ENCODE results near the gene NUP93. TPM values are rescaled to one million over a fixed set of nuclear protein-coding genes. Genes with fewer than 3 reads are reported as not detected.

NUP93 gene
- total RNA-seq, 1 experiment from 2014 or later: 136 TPM

DNA sequence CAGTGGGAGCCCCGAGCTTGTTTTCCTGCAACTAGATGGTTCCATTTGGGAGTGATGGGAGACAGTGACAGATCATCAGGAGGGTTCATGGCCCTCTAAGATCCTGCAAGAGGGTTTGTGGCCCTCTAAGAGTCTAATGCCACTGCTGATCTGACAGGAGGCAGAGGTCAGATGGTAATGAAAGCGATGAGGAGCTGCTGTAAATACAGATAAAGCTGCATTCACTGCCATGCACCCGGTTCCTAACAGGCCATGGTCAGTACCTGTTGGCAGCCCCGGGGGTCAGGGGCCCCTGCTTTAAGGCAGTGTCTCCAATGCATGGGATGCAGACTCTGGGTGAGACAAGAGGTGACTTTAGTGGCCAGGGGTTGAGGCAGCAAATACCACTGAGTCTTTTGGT is 165.9 kb downstream of the NUP93 start:
- DNase-seq (ENCODE audit: low spot score): no peak
- in situ Hi-C loops (cut with HindIII; ENCODE audit: low sequenced_read_pairs): no loop called here

DNA sequence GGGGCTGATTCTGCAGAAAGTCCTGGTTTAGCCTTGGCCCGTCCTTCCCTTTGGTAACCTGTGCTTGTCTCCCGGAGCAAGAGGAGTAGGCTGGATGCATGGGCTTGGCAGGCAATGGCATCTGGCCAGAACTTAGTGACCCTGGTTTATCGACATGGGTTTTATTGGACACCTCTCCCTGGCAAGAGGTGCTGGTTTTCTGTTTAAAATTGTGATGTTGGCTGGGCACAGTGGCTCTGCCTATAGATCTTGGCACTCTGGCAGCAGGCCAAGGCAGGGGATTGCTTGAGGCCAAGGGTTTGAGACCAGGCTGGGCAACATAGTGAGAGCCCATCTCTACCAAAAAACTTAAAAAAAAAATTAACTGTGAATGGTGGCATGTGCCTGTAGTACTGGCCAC is 166.3 kb downstream of the NUP93 start:
- in situ Hi-C loops (cut with HindIII; ENCODE audit: low sequenced_read_pairs): no loop called here
- no peak for DNase-seq (ENCODE audit: low spot score)

DNA sequence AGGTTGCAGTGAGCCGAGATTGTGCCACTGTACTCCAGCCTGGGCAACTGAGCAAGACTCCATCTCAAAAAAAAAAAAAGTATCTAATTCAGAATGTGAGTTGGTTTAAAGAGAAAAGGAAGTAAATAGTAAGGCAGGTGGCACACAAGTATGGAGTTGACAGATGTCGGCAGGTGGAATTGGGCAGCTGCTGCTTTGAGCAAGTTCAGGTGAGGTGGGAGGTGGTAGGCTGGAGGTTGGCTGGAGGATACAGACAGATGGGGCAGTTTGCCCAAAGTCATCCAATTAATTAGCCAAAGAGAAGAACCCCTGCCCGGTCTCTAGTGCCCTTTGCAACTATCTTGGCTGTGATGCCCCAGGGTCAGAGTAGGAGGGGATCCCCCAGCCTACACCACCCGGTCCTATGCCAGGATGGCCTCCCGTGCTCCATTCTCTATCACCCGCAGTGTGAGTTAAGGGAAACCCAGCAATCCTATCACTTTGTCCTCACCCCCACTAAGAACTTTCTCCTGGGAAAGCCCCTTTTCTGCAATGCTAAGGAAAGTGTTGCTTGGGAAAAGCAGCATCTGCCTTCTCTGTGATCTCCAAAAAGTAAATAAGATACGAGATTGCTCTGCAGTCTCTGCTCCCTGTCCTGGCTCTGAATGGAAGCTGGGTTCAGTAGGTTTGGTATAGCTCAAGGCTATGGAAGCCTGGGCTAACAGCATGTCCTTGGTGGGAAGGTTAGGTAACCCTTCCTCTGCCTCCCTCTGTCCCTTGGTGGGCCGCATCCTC is 167.3 kb downstream of the NUP93 start:
- no peak for DNase-seq (ENCODE audit: low spot score)
- in situ Hi-C loops (cut with HindIII; ENCODE audit: low sequenced_read_pairs): no loop called here

DNA sequence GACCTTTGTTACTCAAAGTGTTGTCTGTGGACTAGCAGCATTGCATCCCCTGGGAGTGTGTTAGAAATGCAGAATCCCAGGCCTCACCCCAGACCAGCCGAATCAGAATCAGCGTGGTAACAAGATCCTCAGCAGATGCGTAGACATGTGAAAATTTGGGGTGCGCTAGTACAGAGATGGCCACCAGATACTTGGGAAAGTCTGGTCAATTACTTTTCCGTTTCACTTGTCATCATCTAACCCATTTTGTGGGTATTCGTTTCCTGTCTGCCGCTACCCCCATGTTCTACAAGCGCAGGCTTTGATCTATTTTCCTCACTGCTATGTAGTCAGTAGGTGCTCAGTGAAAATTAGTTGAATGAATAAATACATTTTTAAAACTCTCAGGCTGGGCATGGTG is 168.9 kb downstream of the NUP93 start:
- DNase-seq (ENCODE audit: low spot score): no peak
- in situ Hi-C loops (cut with HindIII; ENCODE audit: low sequenced_read_pairs): no loop called here

Other genes starting within 250 kb of the NUP93 start
- gene BBS2, start 210.1 kb upstream of the NUP93 start, total RNA-seq (2014; rRNA removed; shearing (Covaris generic)): 72.5 and 83.8 TPM in 2 replicates
- not detected in 2 replicates for gene MT4, start 165.1 kb upstream of the NUP93 start, total RNA-seq (2014; rRNA removed; shearing (Covaris generic))
- not detected in 2 replicates for gene MT3, start 140.6 kb upstream of the NUP93 start, total RNA-seq (2014; rRNA removed; shearing (Covaris generic))
- gene MT2A, start 121.5 kb upstream of the NUP93 start, total RNA-seq (2014; rRNA removed; shearing (Covaris generic)): 0.43 TPM in 1 of 2 replicates, not detected in the other
- not detected in 2 replicates for gene MT1E, start 104.3 kb upstream of the NUP93 start, total RNA-seq (2014; rRNA removed; shearing (Covaris generic))
- not detected in 2 replicates for gene MT1M, start 97.5 kb upstream of the NUP93 start, total RNA-seq (2014; rRNA removed; shearing (Covaris generic))
- gene MT1A, start 91.5 kb upstream of the NUP93 start, total RNA-seq (2014; rRNA removed; shearing (Covaris generic)): not detected in 2 replicates
- gene MT1B, start 78.2 kb upstream of the NUP93 start, total RNA-seq (2014; rRNA removed; shearing (Covaris generic)): not detected in 2 replicates
- gene MT1F, start 72.2 kb upstream of the NUP93 start, total RNA-seq (2014; rRNA removed; shearing (Covaris generic)): not detected in 2 replicates
- gene MT1G, start 62.1 kb upstream of the NUP93 start, total RNA-seq (2014; rRNA removed; shearing (Covaris generic)): not detected in 2 replicates
- gene MT1H, start 60.3 kb upstream of the NUP93 start, total RNA-seq (2014; rRNA removed; shearing (Covaris generic)): not detected in 2 replicates
- gene MT1X, start 47.7 kb upstream of the NUP93 start, total RNA-seq (2014; rRNA removed; shearing (Covaris generic)): 0.80 TPM in 1 of 2 replicates, not detected in the other
- 0.25 TPM in 1 of 2 replicates, not detected in the other for gene SLC12A3, start 135.1 kb downstream of the NUP93 start, total RNA-seq (2014; rRNA removed; shearing (Covaris generic))
- gene HERPUD1, start 202.0 kb downstream of the NUP93 start, total RNA-seq (2014; rRNA removed; shearing (Covaris generic)): 49.0 and 75.8 TPM in 2 replicates
- gene CETP, start 231.8 kb downstream of the NUP93 start, total RNA-seq (2014; rRNA removed; shearing (Covaris generic)): not detected in 2 replicates